NK-92 treated with Interleukin-12 subunit alpha and Interleukin-12 subunit beta, amount 100 ng/mL, for 24 hours (cell line): ENCODE measurements around the gene COPG1.
"Not testable (repeated sequence)": the region's sequence is repeated elsewhere in the genome, so short reads cannot be mapped to it uniquely, and the experiment has no call there.

Source experiments
- DNase-seq: peaks from one replicate; lab custom pipeline; 2025; lab: John Stamatoyannopoulos, UW

Gene COPG1

DNA sequence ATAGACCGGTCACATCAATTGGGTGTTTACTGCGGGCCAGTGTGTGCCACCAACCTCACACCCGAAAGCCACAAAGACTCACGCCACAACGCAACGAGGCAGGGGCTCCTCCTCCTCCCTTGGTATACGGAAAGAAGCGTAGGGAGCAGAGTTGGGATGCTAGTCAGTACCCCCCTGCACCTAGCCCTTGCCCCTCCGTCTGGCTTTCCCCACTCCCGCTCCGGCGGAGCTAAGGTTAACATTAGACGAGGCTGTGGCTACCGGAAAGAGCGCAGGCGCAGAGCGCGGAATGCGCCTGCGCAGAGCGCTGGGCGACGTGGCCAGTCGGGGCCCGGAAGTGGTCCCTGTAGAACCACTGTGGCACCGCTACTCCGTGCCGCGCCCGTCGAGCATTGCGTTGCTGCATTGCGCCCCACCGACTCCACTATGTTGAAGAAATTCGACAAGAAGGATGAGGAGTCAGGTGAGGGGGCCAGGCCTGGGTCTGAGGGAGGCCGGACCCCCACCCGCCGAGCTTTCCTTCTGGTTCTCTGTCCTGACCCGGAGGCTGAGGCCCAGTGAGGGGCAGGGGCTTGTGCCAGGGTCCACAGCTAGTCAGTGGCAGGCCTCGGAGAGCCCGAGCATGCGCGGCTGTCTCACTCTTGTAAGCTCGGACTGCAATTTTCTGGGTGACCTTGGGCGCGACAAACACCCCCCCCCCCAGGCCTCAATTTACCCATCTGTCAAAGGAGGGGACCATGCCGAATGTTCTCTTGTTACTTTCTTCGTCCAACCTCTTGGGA, at the start of gene COPG1:
COPG1 (plus strand) TSS at position 323 of the 782 bp plus-strand sequence; CDS start at position 427, 104 bp downstream.
- peak; percentile 83 for DNase-seq

GRCh38 chr3:129204473-129204872, 44.9 kb upstream of the COPG1 start:
- DNase-seq: no peak

DNA sequence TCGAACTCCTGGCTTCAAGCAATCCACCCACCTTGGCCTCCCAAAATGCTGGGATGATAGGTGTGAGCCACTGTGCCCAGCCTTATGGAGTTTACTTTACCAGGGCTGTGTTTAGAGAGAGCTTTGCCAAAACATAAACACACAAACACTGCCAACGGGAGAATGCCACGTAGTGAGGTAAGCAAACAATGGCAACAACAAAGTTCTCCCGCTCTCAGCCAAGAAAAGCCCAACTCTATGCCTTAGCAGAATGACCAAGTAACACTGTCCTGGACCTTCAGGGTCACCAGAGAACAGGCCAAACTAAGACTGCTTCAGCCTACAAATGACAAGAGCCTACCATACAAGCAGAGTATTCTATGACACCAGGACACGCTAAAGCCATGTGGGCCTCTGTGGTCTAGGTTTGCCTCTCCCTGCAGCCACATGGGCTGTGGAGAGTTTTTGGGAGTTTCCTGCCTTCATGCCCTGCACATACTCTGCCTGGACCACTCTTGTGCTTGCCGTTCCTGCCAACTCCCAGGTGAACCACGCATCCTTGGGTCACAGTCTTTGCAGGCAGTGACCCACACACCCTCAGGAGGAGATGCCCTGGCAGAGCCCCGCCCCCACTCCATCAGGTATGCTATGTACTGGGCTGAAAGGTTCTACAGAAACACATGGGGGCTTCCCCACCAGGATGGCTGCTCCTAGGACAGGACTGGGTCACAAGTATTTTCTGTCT, 44.1 kb upstream of the COPG1 start:
- no peak for DNase-seq

DNA sequence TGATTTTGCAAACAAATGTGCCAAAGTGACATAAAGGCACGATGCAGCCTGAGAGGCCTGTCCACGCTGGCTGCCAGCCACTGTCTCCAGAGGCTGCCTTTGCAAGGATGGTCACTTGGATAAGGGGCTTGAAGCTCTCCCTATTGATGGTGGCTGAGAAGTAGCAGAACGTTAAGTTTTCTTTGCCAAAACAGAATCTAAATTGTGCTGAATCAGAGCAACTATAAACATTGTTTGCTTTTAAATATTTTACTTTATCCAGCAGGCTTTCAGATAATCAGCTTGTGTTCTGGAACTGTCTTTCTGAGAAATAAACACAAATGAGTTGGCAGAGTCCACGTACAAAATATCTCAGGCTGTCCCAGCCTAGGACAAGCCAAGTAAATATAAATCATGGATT, 41.9 kb upstream of the COPG1 start:
- no peak for DNase-seq

DNA sequence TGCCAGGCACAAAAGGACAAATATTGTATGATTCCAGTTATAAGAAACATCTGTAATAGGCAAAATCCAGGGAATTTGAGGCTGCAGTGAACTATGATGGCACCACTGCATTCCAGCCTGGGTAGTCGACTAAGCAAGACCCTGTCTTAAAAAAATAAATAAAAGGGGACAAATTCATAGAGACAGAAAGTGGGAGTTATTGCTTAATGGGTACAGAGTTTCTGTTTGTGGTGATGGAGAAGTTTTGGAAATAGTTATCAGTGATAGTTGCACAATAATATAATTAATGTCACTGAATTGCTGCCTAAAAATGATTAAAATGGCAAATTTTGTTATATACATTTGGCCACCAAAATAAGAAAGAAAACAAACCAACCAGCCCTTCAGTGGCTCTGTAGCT, 38.1 kb upstream of the COPG1 start:
- DNase-seq: no peak

DNA sequence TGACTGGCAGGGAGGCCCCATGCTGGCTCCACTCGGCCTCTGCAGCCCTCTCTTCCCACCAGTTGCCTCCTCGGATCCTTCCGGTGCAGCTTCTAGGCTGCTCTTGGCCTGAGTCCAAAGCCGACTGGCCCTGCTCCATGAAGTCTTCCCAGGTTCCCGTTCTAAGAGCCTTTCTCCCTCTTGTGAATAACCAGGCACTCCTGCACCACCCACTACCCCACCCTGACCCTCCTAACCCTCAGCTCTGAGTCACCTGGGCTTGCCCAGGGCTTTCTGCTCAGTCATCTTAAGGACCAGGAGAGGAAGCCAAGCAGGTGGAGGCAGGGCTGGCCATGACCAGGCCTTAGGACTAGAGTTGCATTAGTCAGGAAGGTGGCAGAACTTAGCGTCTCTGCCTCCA, 37.6 kb upstream of the COPG1 start:
- no peak for DNase-seq

GRCh38 chr3:129213238-129213637, 36.2 kb upstream of the COPG1 start:
- DNase-seq: no peak

DNA sequence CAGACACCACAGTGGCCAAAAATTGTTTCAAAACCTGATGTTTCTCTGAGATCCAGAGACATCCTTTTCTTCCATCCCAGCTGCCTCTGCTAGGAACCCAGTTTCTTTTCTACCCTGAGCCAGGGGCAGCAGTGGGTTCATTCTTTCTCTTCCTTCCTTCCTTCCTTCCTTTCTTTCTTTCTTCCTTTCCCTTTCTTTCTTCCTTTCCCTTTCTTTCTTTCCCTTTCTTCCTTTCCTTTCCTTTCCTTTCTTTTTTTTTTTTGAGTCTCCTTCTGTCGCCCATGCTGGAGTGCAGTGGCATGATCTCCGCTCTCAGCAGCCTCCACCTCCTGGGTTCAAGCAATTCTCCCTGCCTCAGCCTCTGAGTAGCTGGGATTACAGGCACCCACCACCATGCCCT, 30.7 kb upstream of the COPG1 start:
- DNase-seq: no peak

DNA sequence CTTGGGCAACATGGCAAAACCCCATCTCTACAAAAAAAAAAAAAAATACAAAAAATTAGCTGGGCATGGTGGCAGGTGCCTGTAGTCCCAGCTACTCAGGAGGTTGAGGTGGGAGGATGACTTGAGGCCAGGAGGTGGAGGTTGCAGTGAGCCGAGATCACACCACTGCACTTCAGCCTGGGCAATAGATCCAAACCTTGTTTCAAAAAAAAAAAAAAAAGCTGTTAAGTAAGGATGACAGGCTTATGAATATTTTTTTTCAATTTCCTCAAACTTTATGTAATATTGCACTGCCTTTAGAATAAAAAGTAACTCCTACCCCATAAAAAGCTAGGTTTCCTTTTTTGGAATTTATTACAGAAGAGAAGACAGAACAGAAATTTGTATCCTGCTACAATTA, 25.0 kb upstream of the COPG1 start:
- not testable (repeated sequence) for DNase-seq

DNA sequence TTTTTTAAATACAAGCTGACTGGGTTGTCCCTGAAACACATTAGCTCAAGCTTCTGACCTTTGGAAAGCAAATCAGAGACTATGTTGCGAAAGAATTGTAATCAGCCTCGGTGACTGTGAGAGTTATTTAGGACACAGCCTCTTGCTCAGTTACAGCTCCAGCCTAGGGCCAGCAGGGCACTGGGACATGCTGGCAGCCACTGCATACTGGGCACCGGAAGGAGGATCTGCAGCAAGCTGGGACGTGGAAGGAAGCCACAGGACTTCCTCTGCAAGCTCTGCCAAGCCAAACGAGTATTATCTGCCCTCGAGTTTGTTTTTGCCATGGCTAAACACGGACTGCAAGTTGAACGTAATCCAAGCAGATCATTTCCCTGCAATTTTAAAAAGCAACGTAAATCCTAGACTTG, 24.4 kb upstream of the COPG1 start:
- no peak for DNase-seq

- no peak for DNase-seq
These were observed 23.0 kb upstream of the COPG1 start for GRCh38 chr3:129226374-129226773.

DNA sequence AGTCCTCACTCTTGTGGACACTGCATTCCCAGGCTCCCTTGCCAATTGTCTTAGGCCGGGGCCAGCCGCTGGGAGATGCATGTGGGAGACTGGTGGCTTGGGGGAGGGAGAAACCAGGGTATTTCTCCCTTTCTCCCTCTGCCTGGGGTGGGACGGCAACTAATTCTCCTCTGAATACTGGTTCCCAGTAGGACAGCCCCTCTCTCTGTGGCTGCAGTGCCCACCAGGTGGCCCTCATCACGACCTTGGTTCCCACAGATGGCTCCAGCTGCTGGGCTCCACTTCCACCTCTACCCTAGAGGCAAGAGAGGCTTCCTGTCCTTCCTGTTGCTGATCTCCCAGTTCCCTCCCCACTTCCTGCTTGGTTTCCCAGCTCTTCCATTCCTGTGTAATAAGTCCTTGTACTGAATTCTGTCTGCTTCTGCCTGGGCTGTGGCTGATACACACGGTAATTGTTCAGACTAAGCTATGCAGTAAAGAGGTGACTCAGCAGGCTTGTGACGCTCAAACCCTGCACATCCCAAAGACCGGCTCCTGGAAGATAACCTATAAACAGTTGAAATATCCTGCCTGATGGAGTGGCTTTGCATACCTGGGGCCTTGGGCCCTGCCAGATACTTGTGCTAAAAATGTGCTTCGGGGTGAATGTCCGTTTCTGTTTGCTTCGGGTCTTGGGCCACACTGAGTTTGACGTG, 20.4 kb upstream of the COPG1 start:
- DNase-seq: no peak

DNA sequence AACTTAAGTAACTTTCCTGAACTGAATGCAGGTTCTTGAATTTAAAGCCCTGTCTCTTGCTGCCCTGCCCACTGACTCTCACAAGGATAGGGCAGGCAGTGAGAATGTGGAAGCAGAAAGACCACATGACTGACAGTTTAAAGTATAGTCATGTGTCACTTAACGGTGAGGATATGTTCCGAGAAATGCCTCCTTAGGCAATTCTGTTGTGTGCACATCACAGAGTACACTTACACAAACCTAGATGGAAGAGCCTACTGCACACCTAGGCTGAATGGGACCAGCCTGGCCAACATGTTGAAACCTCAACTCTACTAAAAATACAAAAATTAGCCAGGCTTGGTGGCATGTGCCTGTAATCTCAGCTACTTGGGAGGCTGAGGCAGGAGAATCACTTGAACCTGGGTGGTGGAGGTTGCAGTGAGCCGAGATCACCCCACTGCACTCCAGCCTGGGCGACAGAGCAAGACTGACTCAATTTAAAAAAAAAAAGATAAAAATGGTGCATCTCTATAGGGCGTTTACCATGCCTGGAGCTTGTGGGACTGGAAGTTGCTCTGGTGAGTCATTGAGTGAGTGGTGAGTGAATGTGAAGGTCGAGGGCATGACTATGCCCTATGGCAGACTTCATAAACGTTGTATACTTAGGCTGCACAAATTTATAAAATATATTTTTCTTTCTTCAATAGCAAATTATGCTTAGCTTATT, 18.9 kb upstream of the COPG1 start:
- peak; percentile 51 for DNase-seq

- no peak for DNase-seq
These were observed 17.9 kb upstream of the COPG1 start for GRCh38 chr3:129231331-129232119.

- DNase-seq: no peak
These were observed 15.9 kb upstream of the COPG1 start for GRCh38 chr3:129233538-129233937.

DNA sequence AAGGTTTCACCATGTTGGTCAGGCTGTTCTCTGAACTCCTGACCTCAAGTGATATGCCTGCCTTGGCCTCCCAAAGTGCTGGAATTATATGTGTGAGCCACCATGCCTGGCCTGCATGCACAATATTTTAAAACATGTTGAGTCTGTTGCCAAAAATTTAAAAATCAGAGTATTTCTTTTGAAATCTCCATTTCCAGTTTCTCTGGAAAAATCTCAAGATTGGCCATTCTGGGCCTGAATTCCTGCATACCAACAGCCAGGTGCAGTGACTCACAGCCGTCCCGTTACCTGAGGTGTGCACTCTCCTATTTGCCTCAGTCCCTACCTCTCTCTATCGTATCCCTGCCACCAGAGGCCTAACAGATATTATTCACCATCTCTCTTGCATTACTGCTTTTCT, 15.0 kb upstream of the COPG1 start:
- DNase-seq: no peak

GRCh38 chr3:129235344-129235917, 14.0 kb upstream of the COPG1 start:
- DNase-seq: no peak

- no peak for DNase-seq
These were observed 10.3 kb upstream of the COPG1 start for GRCh38 chr3:129238945-129239705.

DNA sequence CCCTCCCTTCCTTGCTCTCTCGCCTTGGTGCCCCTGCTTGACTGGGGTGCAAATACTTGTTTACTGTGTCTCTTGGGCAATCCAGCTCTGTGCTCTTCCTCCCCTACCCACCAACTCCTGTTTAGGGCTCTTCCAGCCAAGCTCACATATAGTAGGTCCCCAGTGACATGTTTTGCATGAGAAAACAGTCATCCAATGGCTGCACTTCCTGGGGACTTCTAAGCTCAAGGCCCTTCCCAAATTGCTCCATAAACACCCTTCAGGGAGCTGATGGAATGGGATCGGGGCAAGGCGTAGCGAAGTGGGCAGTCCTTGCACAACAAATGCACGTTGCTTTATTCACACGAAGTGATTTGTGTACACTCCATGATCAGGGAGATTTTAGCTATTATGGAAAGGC, 9.4 kb upstream of the COPG1 start:
- no peak for DNase-seq

- no peak for DNase-seq
These were observed 9.0 kb upstream of the COPG1 start for GRCh38 chr3:129240436-129240835.
